GM21786 (cell line): ENCODE data around the gene TENM3.
A peak's percentile ranks its signal among the peaks of the same experiment; 100 is the strongest.

ENCODE experiments used
- ATAC-seq: cut with Tn5 transposase; IDR thresholded peaks from one replicate; pipeline ENCODE4 v1.9.1; 2021; ENCODE audit not compliant: unreplicated experiment

Gene TENM3

DNA sequence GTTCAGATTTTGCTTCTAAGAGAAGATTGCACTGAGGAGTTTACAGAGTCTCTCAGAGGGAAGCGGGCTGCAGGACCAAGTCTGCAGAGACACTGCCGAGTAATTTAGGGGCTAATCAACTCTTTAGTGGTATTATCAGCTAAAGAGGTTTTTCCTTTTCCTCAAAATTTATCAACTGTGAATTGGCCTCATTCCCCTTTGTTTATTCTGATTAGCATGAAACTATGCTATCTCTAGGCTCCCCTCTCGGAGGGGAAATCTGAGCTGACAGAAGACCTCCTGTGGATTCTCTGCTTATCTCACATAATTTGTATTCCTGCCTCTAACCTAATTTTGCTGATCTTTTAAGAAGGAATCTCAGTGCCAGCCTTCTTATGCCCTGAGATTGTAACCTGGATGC is 473.0 kb downstream of the TENM3 start:
- no peak for ATAC-seq

- peak; percentile 55 for ATAC-seq
These were observed 474.8 kb downstream of the TENM3 start for GRCh38 chr4:182717788-182718583.

- ATAC-seq: no peak
These were observed 481.2 kb downstream of the TENM3 start for GRCh38 chr4:182724414-182724813.

DNA sequence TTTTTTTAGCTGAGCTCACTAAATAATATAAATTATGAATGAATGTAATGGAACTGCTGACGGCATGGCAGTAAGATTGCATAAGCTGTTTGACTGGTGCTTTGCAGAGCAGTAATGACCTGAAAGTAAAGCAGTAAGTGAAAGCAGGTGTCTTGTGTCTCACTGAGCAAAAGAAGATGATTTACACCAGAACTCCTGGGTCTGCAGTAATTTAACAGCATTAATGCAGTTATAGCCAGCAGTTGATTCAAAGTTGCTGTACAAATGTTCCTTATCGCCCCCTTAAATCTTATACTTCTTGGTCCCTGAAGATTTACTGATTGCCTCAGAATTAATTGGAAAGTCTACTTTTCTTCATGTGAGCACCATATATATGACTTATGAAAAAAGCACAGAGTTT is 486.3 kb downstream of the TENM3 start:
- ATAC-seq: no peak

DNA sequence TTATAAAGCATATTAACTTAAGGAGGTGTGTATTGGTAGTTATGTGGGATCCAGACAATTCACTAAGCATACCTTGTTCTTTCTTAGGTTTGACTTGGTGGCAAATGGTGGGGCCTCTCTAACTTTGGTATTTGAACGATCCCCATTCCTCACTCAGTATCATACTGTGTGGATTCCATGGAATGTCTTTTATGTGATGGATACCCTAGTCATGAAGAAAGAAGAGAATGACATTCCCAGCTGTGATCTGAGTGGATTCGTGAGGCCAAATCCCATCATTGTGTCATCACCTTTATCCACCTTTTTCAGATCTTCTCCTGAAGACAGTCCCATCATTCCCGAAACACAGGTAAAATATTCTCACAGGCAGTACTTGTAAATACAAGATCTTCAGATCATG is 487.6 kb downstream of the TENM3 start:
- no peak for ATAC-seq

- ATAC-seq: no peak
These were observed 493.0 kb downstream of the TENM3 start for GRCh38 chr4:182736207-182736606.

GRCh38 chr4:182738283-182739047 is 495.3 kb downstream of the TENM3 start:
- ATAC-seq: no peak

GRCh38 chr4:182740256-182740655 is 497.1 kb downstream of the TENM3 start:
- ATAC-seq: no peak

GRCh38 chr4:182741054-182741453 is 497.9 kb downstream of the TENM3 start:
- ATAC-seq: no peak

DNA sequence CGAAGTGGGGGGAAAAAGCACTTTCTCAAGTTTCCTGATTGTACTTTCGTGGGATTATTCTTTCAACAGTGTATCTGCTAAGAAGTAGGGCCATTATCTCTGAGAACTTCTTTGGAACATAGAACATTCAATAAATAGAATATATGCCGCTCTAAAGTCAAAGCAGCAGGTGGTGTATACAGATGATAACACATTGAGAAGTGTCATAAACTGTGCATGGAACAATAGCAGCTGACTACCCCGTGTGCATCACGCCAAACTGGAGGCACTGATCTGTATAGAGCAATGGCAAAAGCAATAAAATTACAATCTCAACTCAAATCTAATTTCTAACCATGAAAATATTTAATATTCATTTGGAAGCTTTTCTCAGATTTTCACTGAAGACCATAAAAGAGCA is 498.7 kb downstream of the TENM3 start:
- ATAC-seq: no peak

DNA sequence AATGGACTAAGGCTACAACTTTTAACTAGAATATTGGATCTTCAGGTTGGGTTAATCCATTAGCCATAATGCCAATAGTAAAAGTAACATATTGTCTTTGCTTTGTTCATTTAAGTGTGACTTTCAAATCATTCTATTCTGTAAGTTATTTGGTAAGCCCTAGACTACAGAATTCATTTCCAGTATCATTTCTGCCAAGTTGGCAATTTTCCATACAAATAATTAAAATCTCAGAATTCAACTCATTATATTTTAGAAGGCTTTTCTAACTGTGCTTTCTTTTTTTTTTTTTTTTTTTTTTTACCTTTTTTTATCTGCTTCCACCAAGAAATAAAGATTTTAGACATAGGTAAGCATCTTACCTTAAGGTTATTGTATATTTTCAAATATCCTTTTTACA is 500.6 kb downstream of the TENM3 start:
- ATAC-seq: no peak

DNA sequence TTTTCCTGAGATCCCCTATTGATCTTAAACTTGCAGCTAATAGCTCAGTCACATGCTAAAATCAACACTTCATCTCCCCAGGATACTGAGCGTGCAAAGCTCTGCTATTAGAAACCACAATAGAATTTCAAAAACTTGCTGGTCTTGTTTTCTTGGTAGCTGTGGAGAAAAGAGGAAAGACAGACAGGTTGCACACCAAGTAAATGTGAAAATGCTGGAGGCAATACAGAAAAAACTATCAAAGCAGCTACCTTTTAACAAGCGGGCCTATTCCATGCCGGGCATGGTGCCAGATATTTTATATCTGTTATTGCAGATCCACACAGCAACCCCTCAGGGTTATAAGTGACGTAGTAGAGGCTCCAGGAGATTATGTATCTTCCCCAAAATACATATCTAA is 502.0 kb downstream of the TENM3 start:
- no peak for ATAC-seq

DNA sequence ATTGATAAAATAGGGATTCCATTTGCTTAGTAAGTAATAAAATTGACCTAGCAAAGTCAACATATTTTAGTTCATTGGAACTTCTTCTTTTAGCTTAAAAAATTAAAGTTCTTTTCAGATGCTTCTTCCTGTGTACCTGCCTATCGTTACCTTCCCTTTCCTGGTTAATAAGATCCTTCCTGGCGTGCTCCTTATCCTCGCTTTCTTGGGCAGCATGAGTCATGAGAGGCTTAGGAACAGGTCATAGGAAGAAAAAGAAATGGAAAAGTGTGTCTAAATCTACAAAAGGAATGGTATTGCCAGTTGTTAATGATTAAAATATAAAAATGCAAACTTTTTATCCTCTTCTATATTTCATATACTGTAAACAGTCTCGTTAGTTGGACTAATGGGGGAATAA is 503.7 kb downstream of the TENM3 start:
- ATAC-seq: no peak

DNA sequence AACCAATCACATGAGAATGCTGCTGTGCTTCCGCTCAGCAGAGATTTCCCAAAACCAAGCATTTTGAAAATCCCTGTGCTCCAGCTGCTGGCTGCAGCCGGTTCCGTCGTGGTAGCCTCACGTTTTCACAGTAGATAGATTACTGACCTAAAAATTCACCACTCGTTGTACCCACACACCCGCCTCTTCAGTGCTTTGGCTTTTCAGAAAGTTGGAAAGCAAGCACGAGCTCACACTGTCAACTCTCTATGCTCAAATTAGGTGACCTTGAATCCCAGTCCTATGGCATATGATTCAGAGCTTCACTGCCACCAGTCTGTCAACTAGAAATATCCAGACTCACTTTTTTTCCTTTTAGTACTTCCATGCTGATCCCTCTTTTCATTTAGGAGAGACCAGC is 505.1 kb downstream of the TENM3 start:
- ATAC-seq: no peak

DNA sequence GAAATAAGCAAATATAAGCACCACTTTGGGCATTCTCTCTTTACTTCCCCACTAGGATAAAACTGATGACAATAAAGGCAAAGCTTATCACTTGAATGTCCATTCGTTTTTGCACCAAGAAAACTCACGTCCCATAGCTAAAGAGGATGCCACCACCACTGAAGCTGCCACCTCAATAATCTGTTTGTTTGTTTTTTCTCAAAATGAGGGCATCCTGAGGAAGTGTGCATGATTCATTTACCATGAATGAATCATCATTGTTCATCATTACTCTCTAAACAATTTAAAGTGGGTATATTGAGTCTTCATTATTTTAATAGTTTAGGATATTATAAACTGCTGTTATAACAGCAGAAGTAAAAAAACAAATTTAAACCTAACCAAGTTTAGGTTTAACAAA is 505.7 kb downstream of the TENM3 start:
- ATAC-seq: no peak

DNA sequence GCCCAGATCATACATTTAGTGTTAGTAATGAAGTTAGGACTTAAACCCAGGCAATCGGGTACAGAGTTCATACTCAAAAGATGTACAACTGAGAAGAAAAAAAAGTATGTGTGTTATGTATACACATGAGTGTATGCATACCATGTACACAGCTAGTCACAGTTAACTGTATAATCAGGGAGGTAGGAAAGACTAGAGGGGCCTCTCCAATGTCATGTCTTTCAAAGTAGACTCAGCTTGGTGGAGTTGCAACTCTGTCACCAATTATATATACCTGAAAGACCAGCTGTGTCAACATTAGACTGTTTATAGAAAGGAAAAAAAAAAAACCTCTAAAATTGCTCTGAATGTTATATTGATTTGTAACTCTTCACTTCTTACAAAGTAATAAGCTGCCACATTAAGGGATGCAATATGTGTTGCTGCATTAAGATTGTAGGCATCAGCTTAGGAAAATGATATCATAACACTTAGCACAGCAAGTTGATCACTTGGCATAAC is 506.5 kb downstream of the TENM3 start:
- ATAC-seq: no peak

DNA sequence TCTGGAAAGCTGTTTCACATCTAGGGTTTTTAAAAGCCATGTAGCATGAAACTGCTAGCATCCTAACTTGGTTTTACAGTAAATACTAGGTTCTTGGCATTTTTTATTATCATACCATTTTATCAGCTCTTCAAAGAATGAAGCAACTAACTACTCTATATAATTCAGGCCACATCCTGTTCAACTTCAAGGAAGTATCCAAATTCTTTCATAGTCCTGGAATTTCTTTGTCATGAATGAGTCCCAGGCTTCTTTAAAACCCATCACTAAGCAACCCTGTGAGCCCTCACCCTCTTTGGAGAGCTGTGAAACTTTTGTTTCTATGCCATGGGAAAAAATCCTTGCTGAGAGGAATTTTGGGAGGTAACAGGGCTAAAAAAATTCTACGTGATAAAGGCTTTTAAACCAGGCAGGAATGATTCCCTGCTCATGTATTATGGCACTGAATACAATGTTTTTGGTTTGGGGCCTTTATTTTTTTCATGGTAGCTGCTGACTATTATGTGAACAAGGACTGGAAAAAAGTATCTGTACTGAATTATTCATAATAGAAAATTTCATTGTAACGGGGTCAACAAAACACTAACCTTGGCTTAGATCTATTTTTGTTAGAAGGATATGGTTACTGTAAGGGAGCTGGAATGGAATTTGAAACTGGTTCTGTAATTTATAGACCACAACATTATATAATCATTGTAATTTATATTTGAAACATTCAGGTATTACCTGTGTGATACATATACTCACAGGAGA is 509.1 kb downstream of the TENM3 start:
- ATAC-seq: no peak

GRCh38 chr4:182754895-182755294 is 511.7 kb downstream of the TENM3 start:
- no peak for ATAC-seq

- no peak for ATAC-seq
These were observed 513.0 kb downstream of the TENM3 start for GRCh38 chr4:182756161-182756690.

GRCh38 chr4:182758273-182758672 is 515.1 kb downstream of the TENM3 start:
- ATAC-seq: no peak

GRCh38 chr4:182760551-182761043 is 517.4 kb downstream of the TENM3 start:
- ATAC-seq: no peak
